ENCODE measurements around the gene GPX8. TPM values are rescaled to one million over a fixed set of nuclear protein-coding genes. Genes with fewer than 3 reads are reported as not detected.

The GPX8 gene
- total RNA-seq, 1 experiment from 2014 or later: 24.8 TPM

DNA sequence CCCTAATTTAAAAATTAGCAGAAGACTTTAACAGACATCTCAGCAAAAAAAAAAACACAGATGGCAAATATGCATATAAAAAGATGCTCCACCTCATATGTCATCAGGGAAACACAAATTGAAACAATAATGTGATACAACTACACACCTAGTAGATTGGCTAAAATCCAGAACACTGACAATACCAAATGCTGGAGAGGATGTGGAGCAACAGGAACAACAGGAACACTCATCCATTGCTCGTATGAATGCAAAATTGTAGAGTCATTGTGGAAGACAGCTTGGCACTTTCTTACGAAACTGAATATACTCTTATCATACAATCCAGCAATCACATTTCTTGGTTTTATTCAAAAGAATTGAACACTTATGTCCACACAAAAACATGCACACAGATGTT, 45.0 kb downstream of the GPX8 start:
- POLR2A ChIA-PET: no interaction called here
- Histone ChIP-seq H3K4me3 (ENCODE audit: low read depth in 2 of 2, low read length in 2 of 2) (no peak overlapping the region), H3K9me3 (ENCODE audit: control insufficient read depth, insufficient read depth, low read depth, low read length) (no peaks in the 10 kb centered on the region), H3K27ac (ENCODE audit: low read length) (no peak overlapping the region), H3K4me1 (ENCODE audit: control insufficient read depth, insufficient read depth, low read length) (no peaks in the 10 kb centered on the region), H3K27me3 (ENCODE audit: control insufficient read depth, insufficient read depth, low read length) (no peaks in the 10 kb centered on the region; the same call in 1 of the 2 replicates), H3K36me3 (ENCODE audit: control insufficient read depth, insufficient read depth, low read length) (no peaks in the 10 kb centered on the region)
- intact Hi-C loops (cut with micrococcal nuclease; ENCODE audit: unreplicated experiment): no loop called here
- TF ChIP-seq TCF7L2 (IDR thresholded peaks at IDR 0.05; ENCODE audit: low read depth, low read length) (no peak), POLR2AphosphoS5 (IDR thresholded peaks at IDR 0.05; ENCODE audit: low read depth, low read length) (no peak), SIN3A (IDR thresholded peaks at IDR 0.05; ENCODE audit: borderline replicate concordance, insufficient read depth, low read depth, low read length) (no peak)
- TF ChIP-seq, protein P1, sequence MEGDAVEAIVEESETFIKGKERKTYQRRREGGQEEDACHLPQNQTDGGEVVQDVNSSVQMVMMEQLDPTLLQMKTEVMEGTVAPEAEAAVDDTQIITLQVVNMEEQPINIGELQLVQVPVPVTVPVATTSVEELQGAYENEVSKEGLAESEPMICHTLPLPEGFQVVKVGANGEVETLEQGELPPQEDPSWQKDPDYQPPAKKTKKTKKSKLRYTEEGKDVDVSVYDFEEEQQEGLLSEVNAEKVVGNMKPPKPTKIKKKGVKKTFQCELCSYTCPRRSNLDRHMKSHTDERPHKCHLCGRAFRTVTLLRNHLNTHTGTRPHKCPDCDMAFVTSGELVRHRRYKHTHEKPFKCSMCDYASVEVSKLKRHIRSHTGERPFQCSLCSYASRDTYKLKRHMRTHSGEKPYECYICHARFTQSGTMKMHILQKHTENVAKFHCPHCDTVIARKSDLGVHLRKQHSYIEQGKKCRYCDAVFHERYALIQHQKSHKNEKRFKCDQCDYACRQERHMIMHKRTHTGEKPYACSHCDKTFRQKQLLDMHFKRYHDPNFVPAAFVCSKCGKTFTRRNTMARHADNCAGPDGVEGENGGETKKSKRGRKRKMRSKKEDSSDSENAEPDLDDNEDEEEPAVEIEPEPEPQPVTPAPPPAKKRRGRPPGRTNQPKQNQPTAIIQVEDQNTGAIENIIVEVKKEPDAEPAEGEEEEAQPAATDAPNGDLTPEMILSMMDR (IDR thresholded peaks at IDR 0.05): no peak
- TF ChIP-seq, protein P2, sequence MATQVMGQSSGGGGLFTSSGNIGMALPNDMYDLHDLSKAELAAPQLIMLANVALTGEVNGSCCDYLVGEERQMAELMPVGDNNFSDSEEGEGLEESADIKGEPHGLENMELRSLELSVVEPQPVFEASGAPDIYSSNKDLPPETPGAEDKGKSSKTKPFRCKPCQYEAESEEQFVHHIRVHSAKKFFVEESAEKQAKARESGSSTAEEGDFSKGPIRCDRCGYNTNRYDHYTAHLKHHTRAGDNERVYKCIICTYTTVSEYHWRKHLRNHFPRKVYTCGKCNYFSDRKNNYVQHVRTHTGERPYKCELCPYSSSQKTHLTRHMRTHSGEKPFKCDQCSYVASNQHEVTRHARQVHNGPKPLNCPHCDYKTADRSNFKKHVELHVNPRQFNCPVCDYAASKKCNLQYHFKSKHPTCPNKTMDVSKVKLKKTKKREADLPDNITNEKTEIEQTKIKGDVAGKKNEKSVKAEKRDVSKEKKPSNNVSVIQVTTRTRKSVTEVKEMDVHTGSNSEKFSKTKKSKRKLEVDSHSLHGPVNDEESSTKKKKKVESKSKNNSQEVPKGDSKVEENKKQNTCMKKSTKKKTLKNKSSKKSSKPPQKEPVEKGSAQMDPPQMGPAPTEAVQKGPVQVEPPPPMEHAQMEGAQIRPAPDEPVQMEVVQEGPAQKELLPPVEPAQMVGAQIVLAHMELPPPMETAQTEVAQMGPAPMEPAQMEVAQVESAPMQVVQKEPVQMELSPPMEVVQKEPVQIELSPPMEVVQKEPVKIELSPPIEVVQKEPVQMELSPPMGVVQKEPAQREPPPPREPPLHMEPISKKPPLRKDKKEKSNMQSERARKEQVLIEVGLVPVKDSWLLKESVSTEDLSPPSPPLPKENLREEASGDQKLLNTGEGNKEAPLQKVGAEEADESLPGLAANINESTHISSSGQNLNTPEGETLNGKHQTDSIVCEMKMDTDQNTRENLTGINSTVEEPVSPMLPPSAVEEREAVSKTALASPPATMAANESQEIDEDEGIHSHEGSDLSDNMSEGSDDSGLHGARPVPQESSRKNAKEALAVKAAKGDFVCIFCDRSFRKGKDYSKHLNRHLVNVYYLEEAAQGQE (IDR thresholded peaks at IDR 0.05; ENCODE audit: insufficient read depth in 1 of 2, low read depth in 2 of 2, low read length in 1 of 2): no peak
- CTCF ChIA-PET: no interaction called here
- in situ Hi-C loops (cut with HindIII; ENCODE audit: low pct_unique_long_range_greater_than_20kb, low sequenced_read_pairs): no loop called here
- DNase-seq (ENCODE audit: low read depth, low spot score): no peak
- no TSS peak for BruUV-seq (replicated peaks)
- no peak for ATAC-seq

DNA sequence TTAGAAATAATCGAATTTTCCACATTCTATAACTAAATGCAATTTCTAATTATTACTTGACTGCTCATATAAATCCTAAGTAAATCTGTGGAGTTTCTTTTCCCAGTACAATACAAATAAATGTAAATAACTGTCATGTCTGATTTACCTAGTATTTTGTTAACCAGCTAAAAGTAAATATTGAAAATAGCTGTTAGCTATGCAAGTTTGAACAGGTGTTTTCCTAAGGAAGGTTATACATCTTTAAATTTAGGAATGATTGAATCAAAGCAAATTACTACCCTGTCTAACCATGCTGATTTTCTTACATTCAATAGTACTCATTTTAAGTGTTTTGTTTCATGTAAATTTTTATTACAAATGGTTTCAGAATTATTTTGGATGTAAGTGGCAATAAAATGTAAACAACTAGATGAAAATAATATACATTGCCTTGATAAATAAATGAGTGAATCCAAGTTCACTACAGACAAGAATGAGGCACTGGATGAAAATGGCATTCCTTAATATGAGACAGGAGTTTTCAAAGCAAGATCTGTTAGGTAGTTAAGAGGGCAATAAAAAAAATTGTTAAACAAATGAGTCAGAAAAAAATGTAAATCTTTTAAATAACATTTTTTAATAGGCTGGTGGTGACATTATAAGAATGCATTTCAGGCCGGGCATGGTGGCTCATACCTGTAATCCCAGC, 51.4 kb downstream of the GPX8 start:
- ChIA-PET POLR2A (interaction anchor here (0.6 kb wide), 1 partner anchor 11 kb away, joined by 3 read pairs; no protein-coding TSS in a partner anchor), CTCF (no interaction called here)
- Histone ChIP-seq H3K4me1 (ENCODE audit: control insufficient read depth, insufficient read depth, low read length) (peaks cover 7% of the 10 kb centered on the region; the same call in 1 of the 2 replicates), H3K4me3 (ENCODE audit: low read depth in 2 of 2, low read length in 2 of 2) (no peak overlapping the region), H3K27ac (ENCODE audit: low read length) (no peak overlapping the region), H3K36me3 (ENCODE audit: control insufficient read depth, insufficient read depth, low read length) (no peaks in the 10 kb centered on the region), H3K27me3 (ENCODE audit: control insufficient read depth, insufficient read depth, low read length) (no peaks in the 10 kb centered on the region; the same call in 1 of the 2 replicates), H3K9me3 (ENCODE audit: control insufficient read depth, insufficient read depth, low read depth, low read length) (no peaks in the 10 kb centered on the region)
- in situ Hi-C loops (cut with HindIII; ENCODE audit: low pct_unique_long_range_greater_than_20kb, low sequenced_read_pairs) (no loop called here), intact Hi-C loops (cut with micrococcal nuclease; ENCODE audit: unreplicated experiment) (no loop called here)
- DNase-seq (ENCODE audit: low read depth, low spot score) (no peak), ATAC-seq (peak; percentile 62; the same call in 1 of the 2 replicates)
- no TSS peak for BruUV-seq (replicated peaks)
- TF ChIP-seq SIN3A (IDR thresholded peaks at IDR 0.05; ENCODE audit: borderline replicate concordance, insufficient read depth, low read depth, low read length) (no peak), TCF7L2 (IDR thresholded peaks at IDR 0.05; ENCODE audit: low read depth, low read length) (peak; percentile 77)

Small RNA genes lying within 50 kb of the gene (microRNA-seq; reads per million reads assigned to microRNA genes)
- gene MIR449A (ENCODE audit: unreplicated experiment) (276 reads per million, percentile 67 among the genes with 10 or more reads in this experiment), gene MIR449B (ENCODE audit: unreplicated experiment) (5.1 reads per million, percentile 14 among the genes with 10 or more reads in this experiment), gene MIR449C (ENCODE audit: unreplicated experiment) (41.9 reads per million, percentile 46 among the genes with 10 or more reads in this experiment)

Other genes starting within 250 kb of the GPX8 start
- gene ESM1, start 174.6 kb upstream of the GPX8 start, total RNA-seq (2021; ENCODE audit: unreplicated experiment): not detected
- gene GZMK, start 135.9 kb upstream of the GPX8 start, total RNA-seq (2021; ENCODE audit: unreplicated experiment): not detected
- not detected for gene GZMA, start 57.5 kb upstream of the GPX8 start, total RNA-seq (2021; ENCODE audit: unreplicated experiment)
- 0.08 TPM for gene CDC20B, start 13.0 kb downstream of the GPX8 start, total RNA-seq (2021; ENCODE audit: unreplicated experiment)
- gene MCIDAS, start 67.1 kb downstream of the GPX8 start, total RNA-seq (2021; ENCODE audit: unreplicated experiment): 2.9 TPM
- 12.3 TPM for gene CCNO, start 73.4 kb downstream of the GPX8 start, total RNA-seq (2021; ENCODE audit: unreplicated experiment)
- 30.1 TPM for gene DHX29, start 147.5 kb downstream of the GPX8 start, total RNA-seq (2021; ENCODE audit: unreplicated experiment)
- gene MTREX, start 147.8 kb downstream of the GPX8 start, total RNA-seq (2021; ENCODE audit: unreplicated experiment): 97.0 TPM